GM18909 (cell line): ENCODE results near the gene PRAMEF26.
"Not testable (repeated sequence)": the region's sequence is repeated elsewhere in the genome, so short reads cannot be mapped to it uniquely, and the experiment has no call there.

Source experiments
- ATAC-seq: cut with Tn5 transposase; IDR thresholded peaks from one replicate; pipeline ENCODE4 v1.9.1; 2021; ENCODE audit warnings: mild to moderate bottlenecking; ENCODE audit not compliant: unreplicated experiment, poor library complexity

The PRAMEF26 gene

DNA sequence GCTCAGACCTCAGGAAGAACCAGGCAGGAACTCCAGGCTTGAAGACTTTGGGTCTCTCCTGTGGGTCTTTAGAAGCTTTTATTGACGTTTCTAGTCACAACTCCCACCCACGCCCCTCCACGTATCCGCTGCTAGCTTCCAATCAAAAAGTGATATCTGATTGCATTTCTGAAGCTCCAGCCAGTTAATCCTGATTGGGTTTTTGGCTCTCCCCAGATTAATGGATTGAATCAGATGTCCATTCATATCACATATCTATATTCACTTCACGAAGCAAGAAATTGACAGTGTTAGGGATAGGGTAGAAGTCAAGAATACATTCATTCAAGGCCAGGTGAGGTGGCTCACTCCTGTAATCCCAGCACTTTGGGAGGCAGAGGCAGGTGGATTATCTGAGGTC is at the start of gene PRAMEF26:
Gene PRAMEF26, minus strand, starts transcription at position 101 of the 400 bp plus-strand sequence. CDS start 2,914 bp downstream, outside the sequence.
- ATAC-seq: not testable (repeated sequence)

DNA sequence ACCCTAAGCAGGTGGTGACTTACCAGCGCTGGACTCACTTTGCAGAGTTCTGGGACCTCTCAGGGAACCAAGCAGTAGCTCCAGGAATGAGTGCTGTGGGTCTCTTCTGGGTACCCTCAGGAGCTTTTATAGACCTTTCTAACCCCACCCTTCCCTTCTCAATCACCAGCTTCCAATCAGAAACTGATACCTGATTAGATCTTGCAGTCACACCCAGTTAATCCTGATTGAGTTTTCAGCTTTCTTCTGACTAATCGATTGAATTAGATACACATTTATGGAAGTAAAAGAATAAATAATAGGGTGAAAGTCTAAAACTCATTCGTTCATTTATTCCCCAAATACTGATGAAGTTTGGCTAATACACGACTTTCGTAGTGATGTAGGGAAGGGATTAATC is 45.5 kb upstream of the PRAMEF26 start, which contains the start of gene PRAMEF13:
Gene PRAMEF13, minus strand, starts transcription at position 101 of the 400 bp plus-strand sequence. CDS start 1,820 bp downstream, outside the sequence.
- not testable (repeated sequence) for ATAC-seq

DNA sequence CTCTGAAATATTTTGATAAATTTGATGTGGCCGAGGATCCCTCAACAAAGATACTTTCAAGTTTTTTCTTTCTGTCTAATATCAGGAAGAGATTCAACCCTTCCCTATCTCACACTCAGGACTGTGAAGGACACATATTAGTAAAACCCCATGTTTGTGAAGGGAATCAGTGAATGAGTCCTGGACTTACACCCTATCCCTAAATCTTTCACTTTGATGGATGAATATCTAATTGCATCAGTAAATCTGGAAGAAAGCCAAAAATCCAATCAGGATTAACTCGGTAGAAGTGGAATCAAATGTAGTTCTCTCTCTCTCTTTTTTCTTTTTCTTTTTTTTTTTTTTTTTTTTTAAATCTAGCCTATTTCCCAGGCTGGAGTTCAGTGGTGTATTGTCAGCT is 15.7 kb upstream of the PRAMEF26 start, which contains the start of gene PRAMEF9:
Gene PRAMEF9, plus strand, starts transcription at position 301 of the 400 bp plus-strand sequence. CDS start 3,433 bp downstream, outside the sequence.
- ATAC-seq: not testable (repeated sequence)

DNA sequence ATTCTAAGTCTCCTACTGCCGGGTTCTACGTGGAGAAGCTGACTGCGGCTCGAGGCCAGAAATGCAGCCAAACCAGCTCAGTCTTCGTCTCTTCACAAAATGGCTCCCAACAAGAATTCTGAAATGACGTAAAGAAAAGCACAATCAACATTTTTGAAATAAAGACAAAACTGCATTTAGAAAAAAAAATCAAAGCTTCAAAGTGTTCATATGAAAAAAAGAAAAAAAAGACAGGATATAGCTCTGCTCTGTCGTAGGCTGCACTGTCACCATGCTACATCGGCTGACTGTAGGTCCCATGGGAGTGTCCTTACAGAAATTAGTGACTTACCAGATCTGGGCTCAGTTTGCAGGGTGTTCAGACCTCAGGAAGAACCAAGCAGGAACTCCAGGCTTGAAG is 9.7 kb upstream of the PRAMEF26 start, which contains the start of gene HNRNPCL4:
Gene HNRNPCL4, minus strand, starts transcription at position 101 of the 400 bp plus-strand sequence. CDS start 164 bp downstream, outside the sequence.
- not testable (repeated sequence) for ATAC-seq

DNA sequence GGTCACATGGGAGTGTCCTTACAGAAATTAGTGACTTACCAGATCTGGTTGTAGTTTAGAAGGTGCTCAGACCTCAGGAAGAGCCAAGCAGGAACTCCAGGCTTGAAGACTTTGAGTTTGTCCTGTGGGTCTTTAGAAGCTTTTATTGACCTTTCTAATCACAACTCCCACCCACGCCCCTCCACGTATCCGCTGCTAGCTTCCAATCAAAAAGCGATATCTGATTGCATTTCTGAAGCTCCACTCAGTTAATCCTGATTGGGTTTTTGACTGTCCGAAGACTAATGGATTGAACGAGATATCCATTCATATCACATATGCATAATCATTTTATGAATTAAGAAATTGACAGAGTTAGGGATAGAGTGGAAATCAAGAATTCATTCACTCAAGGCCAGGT is 39.1 kb downstream of the PRAMEF26 start, which contains the start of gene HNRNPCL2:
Gene HNRNPCL2, minus strand, starts transcription at position 101 of the 400 bp plus-strand sequence. CDS start 454 bp downstream, outside the sequence.
- not testable (repeated sequence) for ATAC-seq
